A673 (cell line): ENCODE data around the gene GRK6.

Experiments used
- CTCF ChIP-seq: fragments of 300-800, 200-600 bp; sonication (generic); conservative IDR thresholded peaks from 2 replicates; pipeline ENCODE4 v1.5.1; 2017; ENCODE audit warnings: low read depth, mild to moderate bottlenecking, antibody characterized with exemption, low read length, moderate library complexity, mixed read lengths
- EZH2 ChIP-seq: fragments of 200-600 bp; sonication (generic); IDR thresholded peaks from 2 replicates; pipeline ENCODE4 v1.6.1; 2017; ENCODE audit warnings: borderline replicate concordance, low read depth, mild to moderate bottlenecking, mixed read lengths, antibody characterized with exemption, low read length; ENCODE audit not compliant: poor library complexity, severe bottlenecking

- no peak for TF ChIP-seq CTCF
- no peak for TF ChIP-seq EZH2
Measured at GRCh38 chr5:177399997-177400868, 26.2 kb upstream of the GRK6 start, which contains the start of gene PFN3.
